ENCODE results near the gene PALD1.

Gene PALD1

GRCh38 chr10:70532554-70533188 lies 54.1 kb downstream of the PALD1 start:
- no peak for TF ChIP-seq CTCF (IDR thresholded peaks at IDR 0.05; ENCODE audit: control insufficient read depth, insufficient read depth, low read depth, low read length, missing control alignments)
- DNase-seq (ENCODE audit: low read depth), result no peak

GRCh38 chr10:70533189-70533558 lies 54.6 kb downstream of the PALD1 start:
- TF ChIP-seq CTCF (IDR thresholded peaks at IDR 0.05; ENCODE audit: control insufficient read depth, insufficient read depth, low read depth, low read length, missing control alignments), result no peak
- H3K4me3 ChIP-seq (ENCODE audit: control insufficient read depth, low read depth, low read length), result no peak overlapping the region
- DNase-seq (ENCODE audit: low read depth), result no peak

More at GRCh38 chr10:70532554-70533188, 54.1 kb downstream of the PALD1 start:
- no peak overlapping the region for H3K4me3 ChIP-seq (ENCODE audit: control insufficient read depth, low read depth, low read length)

- no peak for TF ChIP-seq CTCF (IDR thresholded peaks at IDR 0.05; ENCODE audit: control insufficient read depth, insufficient read depth, low read depth, low read length, missing control alignments)
- H3K4me3 ChIP-seq (ENCODE audit: control insufficient read depth, low read depth, low read length), result no peak overlapping the region
- no peak for DNase-seq (ENCODE audit: low read depth)
Measured at GRCh38 chr10:70534281-70534680, 55.7 kb downstream of the PALD1 start.

GRCh38 chr10:70535001-70535400 lies 56.4 kb downstream of the PALD1 start:
- no peak overlapping the region for H3K4me3 ChIP-seq (ENCODE audit: control insufficient read depth, low read depth, low read length)
- DNase-seq (ENCODE audit: low read depth), result no peak
- no peak for TF ChIP-seq CTCF (IDR thresholded peaks at IDR 0.05; ENCODE audit: control insufficient read depth, insufficient read depth, low read depth, low read length, missing control alignments)

GRCh38 chr10:70535451-70535850 lies 56.9 kb downstream of the PALD1 start:
- no peak for DNase-seq (ENCODE audit: low read depth)
- no peak overlapping the region for H3K4me3 ChIP-seq (ENCODE audit: control insufficient read depth, low read depth, low read length)
- no peak for TF ChIP-seq CTCF (IDR thresholded peaks at IDR 0.05; ENCODE audit: control insufficient read depth, insufficient read depth, low read depth, low read length, missing control alignments)

- TF ChIP-seq CTCF (IDR thresholded peaks at IDR 0.05; ENCODE audit: control insufficient read depth, insufficient read depth, low read depth, low read length, missing control alignments), result no peak
- no peak for DNase-seq (ENCODE audit: low read depth)
Measured at GRCh38 chr10:70536196-70536861, 57.8 kb downstream of the PALD1 start.

More at GRCh38 chr10:70536196-70536861, 57.8 kb downstream of the PALD1 start:
- no peak overlapping the region for H3K4me3 ChIP-seq (ENCODE audit: control insufficient read depth, low read depth, low read length)

All from AG09309 (cell line).